ENCODE data around the gene DAGLB. TPM values are rescaled to one million over a fixed set of nuclear protein-coding genes. Genes with fewer than 3 reads are reported as not detected.
A peak's percentile ranks its signal among the peaks of the same experiment; 100 is the strongest.

DAGLB gene
- total and polyA plus RNA-seq, 9 donors: 10.1 to 14.0 (median 10.9) TPM

DNA sequence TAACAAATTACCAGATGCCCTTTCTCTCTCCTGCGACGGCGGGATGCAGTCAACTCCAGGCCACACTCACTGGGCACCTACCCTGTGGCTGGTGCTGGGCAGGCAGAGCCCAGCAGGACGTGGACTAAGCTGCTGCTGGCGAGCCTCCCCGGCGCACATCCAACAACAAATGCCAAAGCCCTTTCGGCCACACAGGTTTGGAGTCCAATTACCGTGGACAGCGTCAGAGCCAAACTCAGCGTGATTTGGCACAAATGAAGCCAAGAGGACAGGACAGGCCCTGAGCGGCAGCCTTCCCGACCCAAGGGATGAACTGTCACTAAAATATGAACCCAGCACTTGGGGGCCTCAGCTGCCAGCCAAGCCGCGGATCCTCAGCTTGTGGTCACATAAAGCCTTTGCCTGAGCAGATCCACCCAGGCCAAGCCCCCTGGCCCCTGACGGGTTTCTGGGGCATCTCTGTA, 28.4 kb downstream of the DAGLB start:
- H3K27ac ChIP-seq (ENCODE audit: low read length): peak overlapping the region; percentile 80
- H3K4me1 ChIP-seq (ENCODE audit: control insufficient read depth, insufficient read depth, low read length): peaks cover 17% of the 10 kb centered on the region
- H3K27me3 ChIP-seq (ENCODE audit: control insufficient read depth, insufficient read depth, low read length): no peaks in the 10 kb centered on the region
- WGBS (ENCODE audit: insufficient coverage): 66% methylated on average over 15 of the region's 16 CpGs
- H3K9me3 ChIP-seq (replicated peaks; ENCODE audit: control insufficient read depth, low read depth, low read length): no peaks in the 10 kb centered on the region
- DNase-seq: peak; percentile 84
- peaks cover 52% of the 10 kb centered on the region for H3K36me3 ChIP-seq (ENCODE audit: control insufficient read depth, insufficient read depth, low read length)
- no peak overlapping the region for H3K4me3 ChIP-seq (ENCODE audit: low read length)

DNA sequence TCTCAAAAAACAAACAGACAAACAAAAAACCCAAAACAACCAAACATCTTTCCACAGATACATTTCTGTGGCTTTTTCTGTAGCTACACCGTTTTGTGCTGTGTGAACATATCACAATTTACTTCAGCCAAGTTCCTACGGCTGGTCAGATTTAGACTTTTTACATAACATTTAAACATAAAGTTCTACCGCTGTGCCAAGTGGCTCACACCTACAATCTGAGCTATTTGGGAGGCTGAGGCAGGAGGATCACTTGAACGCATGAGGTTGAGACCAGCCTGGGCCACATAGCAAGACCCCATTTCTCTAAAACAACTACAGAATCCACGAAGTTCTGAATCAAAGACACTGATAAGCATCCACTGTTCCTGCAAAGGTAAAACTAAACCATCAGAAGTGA, 30.3 kb downstream of the DAGLB start:
- WGBS (ENCODE audit: insufficient coverage): 100% methylated on average over 1 of the region's 5 CpGs

DNA sequence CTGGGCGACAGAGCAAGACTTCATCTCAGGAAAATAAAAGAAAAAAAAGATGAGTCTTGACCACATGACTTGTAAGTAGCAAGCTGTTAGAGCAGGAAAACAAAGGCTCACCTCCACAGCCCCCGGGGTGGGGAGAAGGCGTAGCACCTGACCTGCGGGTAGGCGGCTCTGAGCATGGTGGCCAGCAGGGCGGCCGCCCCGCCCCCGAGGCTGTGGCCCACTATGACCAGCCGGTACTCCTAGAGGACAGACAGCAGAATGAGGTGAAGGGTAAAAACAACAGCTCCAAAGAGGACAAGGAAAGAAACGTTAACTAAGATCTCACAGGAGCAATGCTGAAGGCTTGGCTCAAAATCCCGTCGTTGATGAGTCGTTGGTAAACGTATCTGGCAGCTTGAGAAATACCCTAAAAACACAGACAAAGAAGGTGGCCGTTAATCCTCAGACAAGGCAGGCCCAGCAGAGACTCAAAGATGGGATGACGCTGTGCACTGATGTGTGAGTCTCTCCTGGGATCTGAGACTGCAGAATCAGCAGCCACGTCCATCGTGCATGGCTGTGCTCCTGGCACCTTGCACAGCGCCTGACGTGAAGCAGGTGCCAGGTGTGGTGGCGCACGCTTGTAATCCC, 31.1 kb downstream of the DAGLB start:
- H3K9me3 ChIP-seq (replicated peaks; ENCODE audit: control insufficient read depth, low read depth, low read length): no peaks in the 10 kb centered on the region
- H3K36me3 ChIP-seq (ENCODE audit: control insufficient read depth, insufficient read depth, low read length): peaks cover 55% of the 10 kb centered on the region
- no peak overlapping the region for H3K27ac ChIP-seq (ENCODE audit: low read length)
- no peaks in the 10 kb centered on the region for H3K27me3 ChIP-seq (ENCODE audit: control insufficient read depth, insufficient read depth, low read length)
- no peak overlapping the region for H3K4me3 ChIP-seq (ENCODE audit: low read length)
- DNase-seq: no peak
- WGBS (ENCODE audit: insufficient coverage): 85% methylated on average over 18 of the region's 23 CpGs
- peaks cover 17% of the 10 kb centered on the region for H3K4me1 ChIP-seq (ENCODE audit: control insufficient read depth, insufficient read depth, low read length)

More for the DNA sequence above, 30.3 kb downstream of the DAGLB start:
- DNase-seq: no peak
- H3K9me3 ChIP-seq (replicated peaks; ENCODE audit: control insufficient read depth, low read depth, low read length): no peaks in the 10 kb centered on the region
- H3K36me3 ChIP-seq (ENCODE audit: control insufficient read depth, insufficient read depth, low read length): peaks cover 56% of the 10 kb centered on the region
- H3K27me3 ChIP-seq (ENCODE audit: control insufficient read depth, insufficient read depth, low read length): no peaks in the 10 kb centered on the region
- peaks cover 17% of the 10 kb centered on the region for H3K4me1 ChIP-seq (ENCODE audit: control insufficient read depth, insufficient read depth, low read length)
- no peak overlapping the region for H3K4me3 ChIP-seq (ENCODE audit: low read length)
- no peak overlapping the region for H3K27ac ChIP-seq (ENCODE audit: low read length)

DNA sequence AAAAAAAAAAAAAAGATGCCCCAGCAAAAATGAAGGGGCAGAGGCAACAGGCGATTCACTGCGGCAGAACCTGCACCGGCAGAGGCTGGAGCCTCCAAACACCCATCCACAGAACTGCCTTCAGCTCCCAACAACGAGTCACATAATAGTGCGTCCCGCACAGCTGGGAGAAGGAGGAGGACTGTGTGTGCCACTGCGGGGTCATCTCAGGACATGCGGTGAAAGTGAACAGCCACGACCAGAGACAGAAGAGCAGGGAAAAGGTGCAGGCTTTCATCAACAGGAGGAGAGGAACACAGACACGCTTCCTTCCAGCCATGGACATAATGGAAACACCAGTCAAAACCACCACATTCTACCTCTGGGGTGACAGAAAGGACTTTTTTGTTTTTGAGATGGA, 34.1 kb downstream of the DAGLB start:
- no peaks in the 10 kb centered on the region for H3K27me3 ChIP-seq (ENCODE audit: control insufficient read depth, insufficient read depth, low read length)
- 96% methylated on average over 6 of the region's 10 CpGs for WGBS (ENCODE audit: insufficient coverage)
- no peak overlapping the region for H3K27ac ChIP-seq (ENCODE audit: low read length)

DNA sequence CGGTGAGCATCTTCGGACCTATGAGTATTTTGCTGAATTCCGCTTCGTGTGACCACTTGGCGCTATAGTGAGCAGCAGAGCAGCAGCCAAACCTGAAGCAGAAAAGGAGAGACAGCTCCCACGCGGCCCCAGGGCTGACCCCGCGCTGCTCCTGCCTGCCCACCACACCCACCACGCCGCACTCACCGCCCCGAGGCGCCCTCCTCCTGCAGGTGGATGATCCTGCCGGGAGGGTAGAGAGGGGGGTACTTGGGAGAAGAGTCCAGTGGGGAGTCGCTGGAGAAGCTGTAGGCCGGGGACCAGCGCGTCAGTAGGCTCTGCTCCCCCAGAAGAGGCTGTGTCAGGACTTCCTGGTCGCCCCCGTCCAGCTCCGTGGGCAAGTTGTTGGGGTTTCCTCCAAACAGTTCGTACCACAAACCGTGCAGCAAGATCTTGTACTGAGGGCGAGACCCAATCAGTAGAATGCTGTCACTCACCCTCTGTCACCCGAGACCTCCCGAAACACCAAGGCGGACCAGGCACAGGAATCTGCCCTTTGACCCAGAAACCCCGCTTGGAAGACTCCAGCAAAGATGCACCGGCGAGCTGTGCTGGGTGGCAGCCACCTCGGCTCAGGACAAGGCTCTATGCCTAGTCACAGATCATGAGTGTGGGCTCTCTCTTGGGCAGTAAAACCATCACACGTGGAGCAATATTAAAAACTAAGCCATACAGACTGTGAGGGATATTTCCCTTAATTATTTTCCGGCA, 37.6 kb downstream of the DAGLB start:
- peaks cover 76% of the 10 kb centered on the region for H3K36me3 ChIP-seq (ENCODE audit: control insufficient read depth, insufficient read depth, low read length)
- no peak for DNase-seq
- WGBS (ENCODE audit: insufficient coverage): 89% methylated on average over 21 of the region's 34 CpGs
- no peak overlapping the region for H3K27ac ChIP-seq (ENCODE audit: low read length)
- no peaks in the 10 kb centered on the region for H3K9me3 ChIP-seq (replicated peaks; ENCODE audit: control insufficient read depth, low read depth, low read length)
- H3K4me1 ChIP-seq (ENCODE audit: control insufficient read depth, insufficient read depth, low read length): no peaks in the 10 kb centered on the region
- H3K4me3 ChIP-seq (ENCODE audit: low read length): no peak overlapping the region
- H3K27me3 ChIP-seq (ENCODE audit: control insufficient read depth, insufficient read depth, low read length): no peaks in the 10 kb centered on the region

More for the DNA sequence above, 34.1 kb downstream of the DAGLB start:
- Histone ChIP-seq H3K4me1 (ENCODE audit: control insufficient read depth, insufficient read depth, low read length) (no peaks in the 10 kb centered on the region), H3K9me3 (replicated peaks; ENCODE audit: control insufficient read depth, low read depth, low read length) (no peaks in the 10 kb centered on the region), H3K4me3 (ENCODE audit: low read length) (no peak overlapping the region), H3K36me3 (ENCODE audit: control insufficient read depth, insufficient read depth, low read length) (peaks cover 69% of the 10 kb centered on the region)
- no peak for DNase-seq

DNA sequence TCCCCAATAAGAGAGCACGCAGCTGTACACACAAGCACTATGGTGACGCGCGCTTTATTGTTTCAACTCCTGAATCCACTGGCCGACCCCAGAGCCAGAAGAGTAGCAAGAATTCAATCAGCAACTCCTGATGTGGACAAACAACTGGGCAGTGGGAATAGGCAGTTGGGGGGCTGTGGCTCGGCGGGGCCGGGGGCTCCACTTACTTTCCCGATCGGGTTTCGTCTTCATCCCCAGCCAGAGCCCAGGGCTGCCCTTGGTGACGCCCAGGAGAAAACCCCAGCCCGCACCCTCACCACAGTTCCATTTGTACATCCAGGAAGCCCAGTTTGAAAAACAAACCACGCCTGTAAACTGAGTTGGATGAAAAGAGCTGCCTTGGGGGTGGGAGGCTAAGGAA, 38.7 kb downstream of the DAGLB start:
- WGBS (ENCODE audit: insufficient coverage): 100% methylated on average over 8 of the region's 14 CpGs
- peaks cover 79% of the 10 kb centered on the region for H3K36me3 ChIP-seq (ENCODE audit: control insufficient read depth, insufficient read depth, low read length)
- H3K4me3 ChIP-seq (ENCODE audit: low read length): no peak overlapping the region
- no peaks in the 10 kb centered on the region for H3K27me3 ChIP-seq (ENCODE audit: control insufficient read depth, insufficient read depth, low read length)
- no peak for DNase-seq
- no peaks in the 10 kb centered on the region for H3K4me1 ChIP-seq (ENCODE audit: control insufficient read depth, insufficient read depth, low read length)
- H3K27ac ChIP-seq (ENCODE audit: low read length): no peak overlapping the region
- H3K9me3 ChIP-seq (replicated peaks; ENCODE audit: control insufficient read depth, low read depth, low read length): no peaks in the 10 kb centered on the region

DNA sequence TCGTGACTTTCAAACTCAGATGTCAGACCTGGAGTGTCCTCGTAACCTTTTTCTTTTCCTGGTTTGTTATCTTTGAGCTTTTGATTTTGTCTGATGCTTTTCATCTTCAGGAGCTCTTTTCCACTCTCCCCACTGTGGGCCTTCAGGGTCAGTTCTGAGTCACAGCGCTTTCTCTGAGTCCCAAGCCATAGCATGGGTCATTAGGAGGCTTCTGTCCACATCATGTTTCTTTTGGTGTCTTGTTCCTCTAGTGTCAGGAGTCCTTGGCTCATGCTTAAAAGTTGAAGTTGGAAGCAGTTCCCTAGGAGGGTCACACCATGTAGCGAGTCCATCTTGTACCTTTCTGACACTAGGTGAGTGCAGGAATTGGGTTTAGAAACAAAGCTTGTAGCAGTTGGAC, 40.3 kb downstream of the DAGLB start:
- H3K9me3 ChIP-seq (replicated peaks; ENCODE audit: control insufficient read depth, low read depth, low read length): no peaks in the 10 kb centered on the region
- H3K27ac ChIP-seq (ENCODE audit: low read length): no peak overlapping the region
- WGBS (ENCODE audit: insufficient coverage): 100% methylated on average over 1 of the region's 4 CpGs
- no peaks in the 10 kb centered on the region for H3K27me3 ChIP-seq (ENCODE audit: control insufficient read depth, insufficient read depth, low read length)
- no peak for DNase-seq
- peaks cover 79% of the 10 kb centered on the region for H3K36me3 ChIP-seq (ENCODE audit: control insufficient read depth, insufficient read depth, low read length)
- no peaks in the 10 kb centered on the region for H3K4me1 ChIP-seq (ENCODE audit: control insufficient read depth, insufficient read depth, low read length)
- H3K4me3 ChIP-seq (ENCODE audit: low read length): no peak overlapping the region

DNA sequence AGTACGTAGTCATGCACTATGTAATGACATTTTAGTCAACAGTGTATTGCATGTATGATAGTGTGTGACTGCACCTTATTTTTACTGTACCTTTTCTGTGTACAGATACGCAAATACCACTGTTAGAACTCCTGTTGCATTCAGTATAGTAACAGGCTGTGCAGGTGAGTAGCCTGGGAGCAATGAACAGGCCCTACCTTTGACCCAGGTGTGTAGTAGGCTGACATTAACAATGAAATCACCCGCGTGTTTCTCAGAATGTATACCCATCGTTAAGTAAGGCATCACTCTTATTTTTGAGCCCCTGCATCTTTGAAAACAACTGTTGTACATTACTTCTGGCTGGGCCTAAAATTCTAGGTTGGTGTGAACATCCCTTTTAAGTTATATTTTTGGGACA, 41.6 kb downstream of the DAGLB start:
- H3K4me1 ChIP-seq (ENCODE audit: control insufficient read depth, insufficient read depth, low read length): no peaks in the 10 kb centered on the region
- H3K27ac ChIP-seq (ENCODE audit: low read length): no peak overlapping the region
- H3K9me3 ChIP-seq (replicated peaks; ENCODE audit: control insufficient read depth, low read depth, low read length): no peaks in the 10 kb centered on the region
- H3K4me3 ChIP-seq (ENCODE audit: low read length): no peak overlapping the region
- H3K36me3 ChIP-seq (ENCODE audit: control insufficient read depth, insufficient read depth, low read length): peaks cover 79% of the 10 kb centered on the region
- no peak for DNase-seq
- no CpG with 5 or more reads among the region's 5 CpGs for WGBS (ENCODE audit: insufficient coverage)
- no peaks in the 10 kb centered on the region for H3K27me3 ChIP-seq (ENCODE audit: control insufficient read depth, insufficient read depth, low read length)

DNA sequence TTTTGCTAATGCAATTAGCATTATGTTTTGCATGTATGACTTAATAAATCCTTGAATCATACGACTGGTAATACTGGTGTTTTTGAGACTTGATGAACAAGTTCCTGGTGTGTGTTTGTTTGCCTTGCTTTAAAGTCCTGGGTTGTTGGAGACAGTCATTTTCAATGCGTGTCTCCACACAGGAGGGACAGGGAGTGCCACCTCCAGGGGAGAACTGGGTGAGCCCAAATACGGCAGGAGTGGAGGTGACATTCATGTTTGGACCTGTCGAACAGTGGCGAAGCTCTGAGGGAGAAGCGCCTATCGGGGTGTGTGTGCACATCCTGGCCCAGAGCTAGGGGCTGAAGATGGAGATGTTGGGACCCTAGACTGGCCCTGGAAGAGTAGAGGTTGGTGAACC, 43.8 kb downstream of the DAGLB start:
- Histone ChIP-seq H3K9me3 (replicated peaks; ENCODE audit: control insufficient read depth, low read depth, low read length) (no peaks in the 10 kb centered on the region), H3K27ac (ENCODE audit: low read length) (no peak overlapping the region), H3K4me1 (ENCODE audit: control insufficient read depth, insufficient read depth, low read length) (peaks cover 2% of the 10 kb centered on the region), H3K27me3 (ENCODE audit: control insufficient read depth, insufficient read depth, low read length) (no peaks in the 10 kb centered on the region), H3K4me3 (ENCODE audit: low read length) (no peak overlapping the region), H3K36me3 (ENCODE audit: control insufficient read depth, insufficient read depth, low read length) (peaks cover 67% of the 10 kb centered on the region)
- no peak for DNase-seq
- 86% methylated on average over 7 of the region's 7 CpGs for WGBS (ENCODE audit: insufficient coverage)

DNA sequence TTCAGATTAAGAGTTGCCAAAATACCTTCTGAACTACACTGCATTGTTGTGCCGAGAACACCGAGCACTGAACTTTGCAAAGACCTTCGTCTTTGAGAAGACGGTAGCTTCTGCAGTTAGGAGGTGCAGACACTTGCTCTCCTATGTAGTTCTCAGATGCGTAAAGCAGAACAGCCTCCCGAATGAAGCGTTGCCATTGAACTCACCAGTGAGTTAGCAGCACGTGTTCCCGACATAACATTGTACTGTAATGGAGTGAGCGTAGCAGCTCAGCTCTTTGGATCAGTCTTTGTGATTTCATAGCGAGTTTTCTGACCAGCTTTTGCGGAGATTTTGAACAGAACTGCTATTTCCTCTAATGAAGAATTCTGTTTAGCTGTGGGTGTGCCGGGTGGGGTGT, 45.0 kb downstream of the DAGLB start:
- Histone ChIP-seq H3K27ac (ENCODE audit: low read length) (no peak overlapping the region), H3K27me3 (ENCODE audit: control insufficient read depth, insufficient read depth, low read length) (no peaks in the 10 kb centered on the region), H3K9me3 (replicated peaks; ENCODE audit: control insufficient read depth, low read depth, low read length) (no peaks in the 10 kb centered on the region), H3K36me3 (ENCODE audit: control insufficient read depth, insufficient read depth, low read length) (peaks cover 61% of the 10 kb centered on the region), H3K4me3 (ENCODE audit: low read length) (no peak overlapping the region), H3K4me1 (ENCODE audit: control insufficient read depth, insufficient read depth, low read length) (peaks cover 8% of the 10 kb centered on the region)
- 97% methylated on average over 13 of the region's 13 CpGs for WGBS (ENCODE audit: insufficient coverage)
- DNase-seq: no peak
